NCI-H2227 treated with DMSO at 0.1 percent for 48 hours (cell line): ENCODE measurements around the gene GNPDA1.
A peak's percentile ranks its signal among the peaks of the same experiment; 100 is the strongest.
"Not testable (repeated sequence)": the region's sequence is repeated elsewhere in the genome, so short reads cannot be mapped to it uniquely, and the experiment has no call there.

Experiments
- DNase-seq: peaks from one replicate; lab custom pipeline; 2025; lab: John Stamatoyannopoulos, UW

The GNPDA1 gene

DNA sequence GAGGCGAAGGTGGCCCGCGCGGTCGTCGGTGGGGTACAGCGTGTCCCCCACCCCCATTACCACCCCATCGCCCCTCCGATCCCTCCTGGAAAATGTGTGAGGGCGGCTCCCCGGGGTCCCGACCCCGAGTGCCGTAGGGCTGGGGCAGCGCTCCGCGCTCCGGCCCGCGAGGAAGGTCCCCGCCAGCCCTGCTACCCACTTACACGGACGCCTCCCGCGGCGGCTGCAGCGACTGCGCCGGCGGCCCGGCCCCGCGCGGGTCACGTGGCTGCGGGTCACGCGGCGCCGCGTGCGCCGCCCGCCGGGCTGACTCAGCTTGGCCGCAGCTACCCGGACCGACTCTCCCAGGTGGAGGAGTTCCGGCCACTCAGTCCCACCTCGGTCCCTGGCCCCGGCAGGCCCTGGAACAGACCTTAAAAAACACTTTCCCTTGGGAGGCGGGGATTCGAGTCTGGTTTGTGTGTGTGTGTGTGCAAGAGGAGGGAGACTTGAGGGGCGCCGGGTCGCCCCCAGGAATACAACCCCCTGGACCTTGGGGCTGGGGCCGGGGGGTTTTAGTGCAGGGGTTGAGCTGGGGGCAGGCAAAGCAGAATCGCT is at the start of gene GNPDA1:
TSS of gene GNPDA1 (minus strand) at position 236 of the 597 bp plus-strand sequence. CDS start 992 bp downstream, outside the sequence.
- DNase-seq: peak; percentile 55

DNA sequence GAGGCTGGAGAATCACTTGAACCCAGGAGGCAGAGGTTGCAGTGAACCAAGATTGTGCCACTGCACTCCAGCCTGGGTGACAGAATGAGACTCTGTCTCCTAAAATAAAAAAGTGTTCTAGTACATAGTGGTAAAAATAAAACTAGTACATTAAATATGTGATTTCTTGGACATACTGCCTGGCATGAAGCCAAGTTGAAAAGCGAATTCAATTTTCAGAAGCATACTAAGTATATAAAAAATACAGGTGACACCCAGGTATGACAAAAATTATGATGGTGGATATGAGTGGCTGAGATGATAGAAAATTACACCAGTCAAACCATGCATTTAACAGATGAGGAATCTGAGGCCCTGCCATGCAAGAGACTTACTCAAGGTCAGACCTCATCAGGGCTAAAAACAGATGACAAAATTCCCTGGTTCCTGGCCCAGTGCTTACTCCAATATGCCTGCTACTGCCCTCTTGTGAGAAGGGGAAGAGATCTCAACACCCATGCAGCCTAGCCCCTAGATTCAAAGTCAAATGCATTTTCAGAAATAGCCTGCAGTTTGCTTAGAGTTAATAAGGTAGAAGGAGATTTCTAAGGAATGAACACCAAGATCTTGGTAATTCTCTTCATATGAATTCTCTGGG is 46.6 kb upstream of the GNPDA1 start:
- DNase-seq: no peak

DNA sequence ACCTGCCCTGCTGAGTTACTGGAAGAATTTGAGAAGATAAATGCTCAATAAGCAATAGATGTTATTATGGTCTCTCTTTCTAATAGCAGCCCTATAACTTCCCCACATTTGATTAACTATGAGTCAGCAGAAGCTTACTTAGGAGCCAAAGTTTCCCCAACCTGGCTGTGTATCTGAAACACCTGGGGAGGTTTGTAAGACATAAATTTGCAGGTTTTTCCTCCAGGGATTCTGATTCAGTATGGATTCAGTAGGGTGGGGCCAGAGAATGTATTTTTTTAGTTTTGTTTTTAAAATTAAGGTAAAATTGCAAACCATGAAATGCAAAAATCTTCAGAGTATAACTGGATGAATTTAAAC is 44.9 kb upstream of the GNPDA1 start:
- no peak for DNase-seq

DNA sequence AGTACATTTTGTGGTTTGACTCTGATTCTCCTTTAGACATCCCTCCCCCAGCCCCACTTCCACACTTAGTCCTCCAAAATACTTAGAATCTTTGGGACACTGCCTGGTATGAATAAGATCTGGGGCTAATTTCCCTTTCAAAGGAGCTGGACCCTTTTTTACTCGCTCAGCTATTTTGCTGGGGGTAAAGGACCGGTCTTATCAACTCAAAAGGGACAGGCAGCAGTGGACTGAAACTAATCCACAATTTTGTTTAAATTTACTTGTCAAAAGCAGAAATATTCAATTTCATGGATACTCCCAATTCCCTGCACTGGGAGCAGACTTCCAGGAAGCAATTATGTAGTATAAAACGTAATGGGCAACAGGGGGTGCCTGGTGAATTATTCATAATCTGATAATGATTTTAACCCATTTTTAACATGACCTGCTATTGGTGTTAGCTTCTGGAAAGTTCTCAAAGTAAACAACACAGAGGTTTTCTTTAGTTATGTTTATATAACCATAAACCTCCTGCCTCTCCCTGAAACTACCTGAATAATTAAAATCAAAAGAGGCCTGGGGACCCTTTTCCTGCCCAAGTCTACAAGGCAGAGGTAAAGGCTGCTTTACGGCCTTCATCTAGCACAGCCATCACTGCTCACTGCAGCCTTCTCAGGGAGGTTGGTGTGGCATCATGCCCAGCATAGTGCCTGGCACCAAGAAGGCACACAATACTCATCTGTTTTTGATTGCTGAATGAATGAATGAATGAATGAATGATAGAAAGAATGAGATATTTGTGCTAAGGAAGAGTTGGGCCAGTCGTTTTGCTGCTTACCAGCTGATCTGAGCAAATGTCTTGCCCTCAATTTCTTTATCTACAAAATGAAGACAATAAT is 44.2 kb upstream of the GNPDA1 start:
- DNase-seq: no peak

DNA sequence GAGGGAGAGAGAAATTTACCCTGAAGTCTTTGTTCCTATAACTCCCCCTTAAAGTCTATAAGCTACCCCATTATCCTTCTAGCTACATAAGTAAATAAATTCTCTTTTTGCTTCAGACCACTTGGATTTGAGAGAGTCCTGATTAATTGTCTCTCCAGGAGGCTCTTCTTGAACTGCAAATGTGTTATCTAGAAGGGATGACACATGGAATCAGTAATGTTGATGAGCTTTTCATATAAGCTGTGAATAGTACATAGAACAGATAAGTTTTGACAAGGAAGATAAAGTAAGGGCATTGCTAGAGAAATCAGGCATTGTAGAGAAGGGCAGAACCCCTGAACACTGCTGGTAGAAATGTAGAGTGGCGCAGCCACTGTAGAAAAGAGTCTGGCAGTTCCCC is 42.5 kb upstream of the GNPDA1 start:
- DNase-seq: no peak

DNA sequence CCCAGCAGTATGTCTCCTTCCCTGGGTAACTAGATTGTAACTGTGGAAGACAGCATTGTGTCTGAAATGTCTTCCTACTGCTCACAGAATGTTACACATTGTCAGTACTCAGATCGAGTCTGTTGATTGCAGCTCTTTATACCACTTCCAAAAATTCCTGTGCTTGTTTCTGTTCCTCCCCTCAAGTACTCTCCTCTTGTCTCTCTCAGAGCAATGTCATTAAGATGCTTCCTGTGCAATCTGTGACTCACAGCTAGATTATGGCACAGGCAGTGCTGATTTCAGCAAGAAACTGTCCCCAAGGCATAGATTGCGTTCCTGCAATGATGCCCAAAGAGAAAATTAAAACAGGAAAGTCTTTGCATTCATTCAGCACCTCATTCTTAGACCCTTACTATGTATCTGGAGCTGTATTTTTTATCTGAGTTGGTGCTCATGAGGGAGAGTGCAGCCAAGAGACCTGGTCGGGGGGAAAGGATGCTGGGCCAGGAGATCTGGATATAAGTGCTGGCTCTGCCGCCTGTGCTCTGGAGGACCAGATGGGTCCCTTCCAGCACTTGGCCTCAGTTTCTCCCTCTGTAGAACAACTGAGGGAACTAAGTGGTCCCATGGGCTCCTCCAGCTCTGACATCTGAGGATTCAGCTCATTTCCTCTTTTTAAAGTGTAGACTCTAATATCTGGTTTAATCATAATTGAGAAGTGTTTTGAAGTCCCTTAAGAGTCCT is 40.8 kb upstream of the GNPDA1 start:
- peak; percentile 7 for DNase-seq

DNA sequence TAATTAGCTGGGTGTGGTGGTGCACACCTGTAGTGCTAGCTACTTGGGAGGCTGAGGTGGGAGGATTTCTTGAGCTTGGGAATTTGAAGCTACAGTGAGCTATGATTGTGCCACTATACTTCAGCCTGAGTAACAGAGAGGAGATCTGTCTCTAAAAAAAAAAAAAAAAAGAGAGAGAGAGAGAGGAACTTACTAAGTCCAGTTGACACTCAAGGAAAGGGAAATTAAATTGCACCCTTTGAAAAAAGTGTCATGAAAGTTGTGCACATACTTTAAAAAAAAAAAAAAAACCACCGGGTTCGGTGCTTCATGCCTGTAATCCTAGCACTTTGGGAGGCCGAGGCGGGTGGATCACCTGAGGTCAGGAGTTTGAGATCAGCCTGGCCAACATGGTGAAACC is 39.2 kb upstream of the GNPDA1 start:
- DNase-seq: not testable (repeated sequence)

DNA sequence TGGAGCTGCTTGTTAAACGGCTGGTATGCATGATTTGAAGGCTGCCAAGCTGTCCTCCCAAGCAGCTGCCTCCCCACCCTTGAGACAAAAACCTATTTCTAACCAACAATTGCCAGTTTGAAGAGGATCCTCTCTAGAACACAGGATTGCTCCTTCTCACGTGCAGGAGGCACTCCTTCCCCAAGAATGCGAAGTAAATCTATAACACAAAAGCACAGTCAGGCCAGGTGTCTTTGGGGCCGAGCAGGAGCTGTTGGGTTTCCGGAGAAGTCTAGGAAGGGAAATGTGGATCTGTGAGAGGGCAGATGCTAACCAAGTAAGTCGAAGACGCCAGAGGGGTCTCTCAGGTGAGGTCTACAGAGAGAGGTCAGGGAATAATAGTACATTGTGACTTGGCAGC is 35.4 kb upstream of the GNPDA1 start:
- no peak for DNase-seq

DNA sequence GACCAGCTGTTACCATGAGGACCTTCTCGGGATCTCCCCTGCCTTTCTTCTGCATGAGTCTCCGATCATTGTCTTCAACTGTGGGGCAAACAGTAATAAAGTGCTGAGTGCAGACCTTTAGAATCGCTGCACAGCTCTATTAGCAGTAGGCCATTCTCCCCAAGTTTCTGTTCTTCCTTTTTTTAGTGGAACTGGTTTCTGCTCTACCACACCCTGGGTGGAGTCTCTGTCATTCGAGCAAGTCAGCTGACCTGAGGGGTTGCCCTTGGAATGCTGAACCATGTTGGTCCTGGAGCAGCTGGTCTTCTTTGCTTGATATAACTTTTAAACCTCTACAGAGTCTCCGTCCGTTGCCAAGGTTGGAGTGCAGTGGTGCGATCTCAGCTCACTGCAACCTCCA is 33.4 kb upstream of the GNPDA1 start:
- no peak for DNase-seq

DNA sequence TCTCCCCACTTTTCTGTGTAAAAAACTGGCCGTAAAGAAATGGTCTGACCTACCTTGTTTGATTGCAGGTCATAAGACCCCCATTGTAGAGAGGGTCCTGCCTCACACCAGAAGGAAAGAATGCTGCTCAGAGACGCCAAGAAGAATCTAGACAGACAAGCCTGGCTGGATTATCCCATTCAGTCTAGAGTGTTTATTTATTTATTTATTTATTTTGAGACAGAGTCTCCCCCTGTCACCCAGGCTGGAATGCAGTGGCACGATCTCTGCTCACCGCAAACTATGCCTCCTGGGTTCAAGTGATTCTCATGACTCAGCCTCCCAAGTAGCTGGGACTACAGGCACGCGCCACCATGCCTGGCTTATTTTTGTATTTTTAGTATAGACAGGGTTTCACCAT is 28.1 kb upstream of the GNPDA1 start:
- DNase-seq: not testable (repeated sequence)

DNA sequence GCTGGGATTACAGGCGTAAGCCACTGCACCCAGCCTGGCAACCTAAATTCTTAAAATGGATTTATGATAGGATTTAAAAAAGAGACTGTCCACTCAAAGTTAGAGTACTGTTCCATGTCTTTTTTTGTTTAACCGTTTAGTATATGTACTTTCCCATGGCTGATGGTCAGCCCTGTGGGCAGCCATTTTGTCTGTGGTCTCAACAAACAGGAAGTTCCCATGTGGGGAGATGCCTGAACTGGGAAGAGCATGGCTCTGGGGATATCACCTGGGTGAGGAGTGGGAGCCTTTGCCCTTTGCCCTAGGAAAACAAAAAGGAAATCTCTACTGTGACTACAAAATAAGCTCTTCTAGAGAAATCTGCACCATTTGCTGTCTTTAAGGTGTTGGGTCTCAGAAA is 27.5 kb upstream of the GNPDA1 start:
- no peak for DNase-seq

DNA sequence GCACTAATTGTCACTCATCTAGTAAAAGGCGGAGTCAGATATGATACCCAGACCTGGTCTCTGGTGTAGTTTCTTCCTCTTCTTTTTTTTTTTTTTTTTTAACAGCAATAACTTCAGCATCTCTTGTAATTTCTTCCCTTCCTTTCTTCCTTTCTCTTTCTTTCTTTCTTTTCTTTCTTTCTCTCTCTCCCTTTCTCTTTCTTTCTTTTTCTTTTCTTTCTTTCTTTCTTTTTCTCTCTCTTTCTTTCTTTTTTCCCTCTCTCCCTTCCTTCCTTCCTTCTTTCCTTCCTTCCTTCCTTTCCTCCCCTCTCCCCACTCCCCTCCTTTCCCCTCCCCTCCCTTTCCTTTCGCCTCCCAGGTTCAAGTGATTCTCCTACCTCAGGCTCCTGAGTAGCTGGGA is 25.9 kb upstream of the GNPDA1 start:
- no peak for DNase-seq

DNA sequence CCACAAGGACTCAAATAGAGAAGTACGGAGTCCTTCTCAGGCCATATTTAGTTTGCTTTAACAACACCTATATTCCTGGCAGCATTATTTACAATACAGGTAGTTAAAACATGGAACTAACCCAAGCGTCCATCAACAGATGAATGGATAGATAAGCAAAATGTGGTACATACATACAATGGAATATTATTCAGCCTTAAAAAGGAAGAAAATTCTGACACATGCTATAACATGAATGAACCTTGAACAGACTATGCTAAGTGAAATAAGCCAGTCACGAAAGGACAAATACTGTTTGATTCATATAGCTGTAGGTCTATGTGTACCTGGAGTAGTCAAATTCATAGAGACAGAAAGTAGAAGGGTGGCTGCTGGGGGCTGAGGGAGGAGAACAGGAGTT is 24.8 kb upstream of the GNPDA1 start:
- DNase-seq: not testable (repeated sequence)

DNA sequence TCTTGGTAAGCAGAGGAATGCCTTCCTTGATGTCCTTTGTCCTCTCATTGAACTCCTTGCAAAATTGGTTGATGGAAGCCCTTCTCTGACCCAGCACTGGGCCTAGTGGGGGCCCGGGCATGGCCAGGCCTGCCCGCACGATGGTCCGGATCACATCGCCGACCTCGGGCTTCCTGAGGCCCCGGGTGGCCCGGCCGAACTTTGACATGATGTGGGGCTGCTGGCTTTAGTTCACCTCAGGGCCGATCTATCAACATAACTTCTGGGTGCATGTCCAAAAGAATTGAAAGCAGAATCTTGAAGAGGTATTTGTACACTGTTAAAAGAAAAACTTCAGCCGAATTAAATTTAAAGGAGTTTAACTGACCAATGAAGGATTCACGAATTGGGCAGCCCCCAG is 24.1 kb upstream of the GNPDA1 start:
- no peak for DNase-seq

DNA sequence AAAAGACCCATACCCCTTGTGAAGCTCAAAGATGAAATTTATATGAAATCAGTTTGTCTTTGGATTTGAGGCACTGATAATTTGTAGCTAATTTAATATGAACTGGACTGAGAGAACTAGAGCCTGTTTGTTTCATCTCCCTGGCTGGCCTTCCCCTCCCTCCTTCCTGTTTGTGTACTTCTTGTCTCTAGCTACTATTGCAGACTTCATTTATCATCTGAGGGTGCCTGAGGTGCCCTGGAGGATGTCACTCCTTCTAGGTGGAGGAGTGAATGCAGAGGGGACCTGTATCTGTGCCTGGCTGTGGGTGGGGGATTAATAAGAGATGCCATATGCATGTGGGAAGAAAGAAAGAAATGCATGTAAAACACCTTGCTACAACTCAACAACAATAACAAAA is 22.2 kb upstream of the GNPDA1 start:
- no peak for DNase-seq

DNA sequence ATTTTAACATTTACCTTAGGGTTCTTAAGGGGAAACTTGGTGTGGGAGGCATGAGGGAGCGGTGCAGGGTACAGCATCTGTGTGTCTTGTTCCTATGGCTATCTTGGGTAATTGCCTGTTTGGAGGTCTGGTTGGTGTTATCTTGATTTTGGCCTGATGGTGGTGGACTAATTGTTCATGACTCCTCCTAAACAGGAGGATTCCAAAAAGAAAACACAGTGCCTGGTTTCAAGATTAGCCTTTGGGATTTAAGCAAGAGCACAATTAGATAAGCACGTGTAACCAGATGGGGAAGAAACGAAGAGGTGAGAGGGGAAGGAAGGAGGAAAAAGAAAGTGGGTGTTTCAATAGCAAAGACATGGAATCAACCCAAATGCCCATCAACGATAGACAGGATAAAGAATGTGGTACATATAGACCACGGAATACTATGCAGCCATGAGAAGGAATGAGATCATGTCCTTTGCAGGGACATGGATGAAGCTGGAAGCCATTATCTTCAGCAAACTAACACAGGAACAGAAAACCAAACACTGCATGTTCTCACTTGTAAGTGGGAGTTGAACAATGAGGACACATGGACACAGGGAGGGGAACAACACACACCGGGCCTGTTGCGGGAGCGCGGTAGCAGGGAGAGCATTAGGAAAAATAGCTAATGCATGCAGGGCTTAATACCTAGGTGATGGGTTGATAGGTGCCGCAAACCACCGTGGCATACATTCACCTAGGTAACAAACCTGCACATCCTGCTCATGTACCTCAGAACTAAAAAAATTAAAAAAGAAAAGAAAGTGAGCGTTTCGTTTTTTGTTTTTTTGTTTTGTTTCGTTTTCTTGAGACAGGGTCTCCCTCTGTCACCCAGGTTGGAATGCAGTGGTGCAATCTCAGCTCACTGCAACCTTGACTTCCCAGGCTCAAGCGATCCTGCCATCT is 21.1 kb upstream of the GNPDA1 start:
- DNase-seq: not testable (repeated sequence)

DNA sequence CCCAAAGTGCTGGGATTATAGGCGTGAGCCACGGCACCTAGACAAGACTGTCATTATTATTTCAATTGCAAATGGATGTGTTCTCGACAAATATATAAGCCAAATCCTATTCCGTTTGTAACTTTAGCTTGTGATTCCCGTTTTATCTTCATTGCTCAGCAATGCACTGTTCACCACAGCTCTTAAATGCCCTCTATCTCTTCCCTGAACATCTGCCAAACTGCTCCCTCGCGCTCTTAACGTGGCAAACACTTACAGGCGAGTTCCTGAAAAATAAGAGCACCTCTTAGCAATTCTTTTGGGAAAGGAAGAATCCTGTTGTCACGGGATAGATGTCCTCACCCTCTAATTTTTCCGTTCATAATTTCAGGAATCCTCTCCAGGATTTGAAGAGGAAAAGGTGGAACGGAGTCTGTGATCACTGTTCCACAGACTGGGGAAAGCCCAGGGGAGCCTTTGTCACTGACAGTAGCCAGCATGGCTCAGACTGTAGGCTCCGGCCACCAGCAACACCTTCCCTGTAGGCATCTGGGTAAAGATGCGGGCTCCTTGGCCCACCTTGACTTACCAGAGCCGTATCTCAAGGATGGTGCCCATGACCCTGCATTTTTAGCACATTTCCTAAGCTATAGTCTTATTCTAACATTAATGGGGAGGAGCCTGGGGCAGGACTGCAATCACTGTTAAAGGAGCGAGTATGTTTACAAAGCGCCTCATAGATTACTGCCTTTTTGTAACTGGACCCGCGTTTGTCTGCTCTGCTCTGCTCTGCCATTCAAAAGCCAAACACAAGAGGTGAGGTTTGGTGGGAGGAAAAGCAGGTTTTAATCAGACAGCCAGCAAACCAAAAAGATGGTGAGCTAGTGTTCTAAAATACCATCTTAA is 20.2 kb upstream of the GNPDA1 start:
- DNase-seq: peak; percentile 62

DNA sequence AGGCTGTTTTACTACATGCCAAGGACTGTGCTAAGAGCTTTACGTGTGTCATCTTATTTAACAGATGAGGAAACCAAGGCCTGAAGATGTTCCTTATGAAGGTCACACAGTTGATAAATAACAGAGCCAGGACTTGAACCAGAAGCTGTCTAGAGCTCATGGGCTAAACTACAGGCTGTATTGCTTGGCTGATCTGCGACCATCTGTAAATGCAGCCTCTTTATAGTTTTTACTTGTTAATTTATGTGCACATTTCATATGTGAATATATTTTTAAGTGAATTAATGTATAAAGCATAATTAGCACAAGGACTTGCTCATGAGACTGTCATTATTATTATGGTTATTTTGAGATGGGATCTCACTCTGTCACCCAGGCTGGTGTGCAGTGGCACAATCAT is 19.3 kb upstream of the GNPDA1 start:
- DNase-seq: no peak

DNA sequence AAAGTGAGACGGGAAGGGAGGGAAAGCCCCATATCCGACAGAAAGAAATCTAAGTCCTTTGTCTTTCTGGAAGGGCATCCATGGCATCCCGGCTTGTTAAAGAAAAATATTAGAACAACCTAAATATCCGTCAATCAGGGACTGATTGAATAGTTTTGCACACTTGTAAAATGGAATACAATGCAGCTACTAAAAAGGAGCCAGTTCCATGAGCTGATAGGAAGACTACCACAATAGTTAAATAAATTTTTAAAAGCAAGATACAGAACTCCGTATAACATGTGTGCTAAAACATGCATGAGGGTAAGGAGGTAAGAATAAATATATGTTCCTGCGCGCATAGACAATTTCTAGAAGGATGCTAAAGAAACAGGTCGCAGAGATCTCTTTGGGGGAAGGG is 12.8 kb upstream of the GNPDA1 start:
- no peak for DNase-seq

DNA sequence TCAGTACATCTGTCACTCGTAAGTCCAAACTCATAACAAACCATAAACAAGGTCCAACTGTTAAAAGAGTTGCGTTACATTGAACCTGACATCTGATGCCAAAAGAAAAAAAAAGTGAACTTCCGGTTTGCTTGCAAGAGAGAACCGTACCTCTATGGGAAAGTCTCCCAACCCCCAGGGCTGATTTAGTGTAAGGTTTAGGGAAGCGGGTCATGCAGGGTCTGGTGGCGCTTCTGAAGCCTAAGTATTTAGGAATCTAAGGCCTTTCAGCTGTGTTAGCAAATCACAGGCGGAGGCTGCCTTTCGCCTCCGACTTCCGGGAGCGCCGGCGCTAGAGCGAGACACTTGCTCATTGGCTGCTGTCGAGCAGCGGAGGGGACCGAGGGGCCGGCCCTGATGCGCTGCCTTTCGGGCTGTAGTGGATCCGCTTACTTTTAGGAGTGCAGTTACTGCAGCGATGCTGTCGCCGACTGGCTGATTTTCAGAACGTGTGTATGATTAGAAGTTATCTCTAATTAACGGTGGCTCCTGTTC is 12.0 kb upstream of the GNPDA1 start:
- DNase-seq: peak; percentile 58
